ENCODE results near the gene CEP164. TPM values are rescaled to one million over a fixed set of nuclear protein-coding genes. Genes with fewer than 3 reads are reported as not detected.

The CEP164 gene
- total and polyA plus RNA-seq, 10 of the 15 experiments (the other 5 are each of a cell fraction or from before 2014, with no cell fraction given) = 4.2 to 31.2 (median 20.2) TPM

- peaks cover 2 to 8% of the 10 kb centered on the region in 2 experiments for H3K27me3 ChIP-seq (replicated peaks in 1 of 2; ENCODE audit: control insufficient read depth in 2 of 2, insufficient read depth in 2 of 2, low read length in 1 of 2)
- ChIA-PET POLR2A (interaction anchor here (0.8 to 1.5 kb wide), 2 partner anchors 10 to 15 kb away, joined by 3 to 5 read pairs; no protein-coding TSS in a partner anchor), CTCF (no interaction called here), SMC1A (ENCODE audit: uncharacterized antibody, unreplicated experiment) (no interaction called here), RAD21 (ENCODE audit: unreplicated experiment) (no interaction called here)
- no peak for DNase-seq (ENCODE audit: low read depth, low spot score)
- H2AFZ ChIP-seq (ENCODE audit: control insufficient read depth, low read depth, low read length) = no peak overlapping the region
- no peaks in the 10 kb centered on the region for H4K20me1 ChIP-seq (ENCODE audit: control insufficient read depth, insufficient read depth)
- TF ChIP-seq SIN3A (IDR thresholded peaks at IDR 0.05; ENCODE audit: low read depth, low read length) = no peak
- no peak for TF ChIP-seq TCF7 (IDR thresholded peaks at IDR 0.05; ENCODE audit: borderline replicate concordance)
- no peak for TF ChIP-seq PRDM15 (CRISPR knock-in tag; IDR thresholded peaks at IDR 0.05)
- TF ChIP-seq STAT1 (conservative IDR thresholded peaks at IDR 0.05) = no peak
- no peak for TF ChIP-seq MLLT1 (IDR thresholded peaks at IDR 0.05)
- no peak for TF ChIP-seq ZNF592 (IDR thresholded peaks at IDR 0.05)
- no peak for TF ChIP-seq JUND (IDR thresholded peaks at IDR 0.05; ENCODE audit: low read depth, low read length)
- no peak for TF ChIP-seq KLF5 (IDR thresholded peaks at IDR 0.05; ENCODE audit: partially characterized antibody)
- no peak overlapping the region for H3K4me3 ChIP-seq
- H3K4me1 ChIP-seq (ENCODE audit: control insufficient read depth, insufficient read depth, low read length) = no peaks in the 10 kb centered on the region
- no TSS peak for BruUV-seq (replicated peaks)
- H3K36me3 ChIP-seq (ENCODE audit: control insufficient read depth in 2 of 2, insufficient read depth in 2 of 2, low read length in 1 of 2) = no peaks in the 10 kb centered on the region
- no peak overlapping the region for H3K27ac ChIP-seq (ENCODE audit: control insufficient read depth, insufficient read depth)
- intact Hi-C loops (cut with micrococcal nuclease; ENCODE audit: unreplicated experiment) = no loop called here
- no peak overlapping the region for H3K9ac ChIP-seq (ENCODE audit: control insufficient read depth, insufficient read depth, low read length)
- no peaks in the 10 kb centered on the region for H3K79me2 ChIP-seq (ENCODE audit: control insufficient read depth, insufficient read depth, low read length)
- in situ Hi-C loops (cut with MboI) = no loop called here
- no peak overlapping the region for H3K4me2 ChIP-seq (ENCODE audit: control insufficient read depth, insufficient read depth)
- ATAC-seq = no peak
- 68% methylated on average over 7 of the region's 7 CpGs for WGBS (ENCODE audit: insufficient coverage, insufficient replicate concordance, low lambda C conversion rate, missing lambda C conversion rate)
- FAIRE-seq = no peak
- no peaks in the 10 kb centered on the region for H3K9me3 ChIP-seq (replicated peaks; ENCODE audit: control insufficient read depth, insufficient read depth, low read length)
Observed at GRCh38 chr11:117309310-117309709, 18.3 kb upstream of the CEP164 start.

All from GM12878 (cell line).